HEK293 (cell line): Measurements from ENCODE around the gene TRAPPC11.

Source experiments
- CTCF ChIA-PET: fragments of 350-600 bp; formaldehyde crosslinking; extraction: SDS; loops from one replicate; lab custom pipeline; 2021; ENCODE audit warnings: antibody characterized with exemption; lab: Yijun Ruan, JAX
- POLR2A ChIA-PET: fragments of 300-600 bp; formaldehyde crosslinking; extraction: SDS; loops from one replicate; lab custom pipeline; 2020; ENCODE audit warnings: antibody characterized with exemption, inconsistent platforms; lab: Yijun Ruan, JAX
- H3K27ac ChIP-seq: fragments of 200-500 bp; sonication (Bioruptor generic); 2 replicates; pipeline ENCODE4 v1.5.1; 2014; ENCODE audit warnings: low read depth, low read length, control low read depth, inconsistent platforms; ENCODE audit errors: extremely low read depth
- H3K36me3 ChIP-seq, 2 experiments: fragments of 200-500 bp in 1 of 2; sonication (Bioruptor generic) in 1 of 2; 1 replicate in 1 of 2; 2 replicates in 1 of 2; pipeline ENCODE4 v1.5.1; 2014 to 2017; ENCODE audit warnings: inconsistent platforms in 2 of 2, low read length in 2 of 2; ENCODE audit not compliant: control insufficient read depth in 2 of 2, insufficient read depth in 1 of 2
- H3K4me1 ChIP-seq: fragments of 200-500 bp; sonication (Bioruptor generic); 2 replicates; pipeline ENCODE4 v1.5.1; 2014; ENCODE audit warnings: mild to moderate bottlenecking, low read length, inconsistent platforms; ENCODE audit not compliant: control insufficient read depth, insufficient read depth
- H3K4me3 ChIP-seq: 2 replicates; pipeline ENCODE4 v1.5.1; 2011; ENCODE audit warnings: low read depth, mild to moderate bottlenecking, control low read depth, low read length, moderate library complexity
- H3K9me3 ChIP-seq: fragments of 200-500 bp; sonication (Bioruptor generic); 2 replicates; pipeline ENCODE4 v1.5.1; 2014; ENCODE audit warnings: low read depth, low read length, inconsistent platforms; ENCODE audit not compliant: control insufficient read depth, insufficient read depth
- GLI2 ChIP-seq: fragments of 450-650 bp; formaldehyde crosslinking; IDR thresholded peaks from 2 replicates; pipeline ENCODE4; 2017; ENCODE audit warnings: missing biosample characterization, missing genetic modification characterization, low read depth, borderline replicate concordance
- GLI4 ChIP-seq: fragments of 450-650 bp; formaldehyde crosslinking; IDR thresholded peaks from 2 replicates; pipeline ENCODE4 v1.5.1; 2016; ENCODE audit warnings: missing biosample characterization, missing genetic modification characterization
- KLF1 ChIP-seq: fragments of 450-650 bp; formaldehyde crosslinking; IDR thresholded peaks from 2 replicates; pipeline ENCODE4 v1.5.1; 2016; ENCODE audit warnings: missing biosample characterization, missing genetic modification characterization
- SETDB1 ChIP-seq: IDR thresholded peaks from one replicate; pipeline ENCODE4 v1.6.1; 2017; ENCODE audit warnings: mild to moderate bottlenecking, low read length, moderate library complexity, mixed read lengths; ENCODE audit not compliant: insufficient read length
- ZFP37 ChIP-seq: fragments of 450-650 bp; formaldehyde crosslinking; IDR thresholded peaks from 2 replicates; pipeline ENCODE4 v1.5.1; 2016; ENCODE audit warnings: missing biosample characterization, missing genetic modification characterization
- ZNF146 ChIP-seq: fragments of 450-650 bp; formaldehyde crosslinking; IDR thresholded peaks from 2 replicates; pipeline ENCODE4 v1.5.1; 2016; ENCODE audit warnings: missing biosample characterization, missing genetic modification characterization
- ZNF169 ChIP-seq: fragments of 450-650 bp; formaldehyde crosslinking; IDR thresholded peaks from 2 replicates; pipeline ENCODE4 v1.5.1; 2016; ENCODE audit warnings: missing biosample characterization, missing genetic modification characterization
- ZNF221 ChIP-seq: fragments of 450-650 bp; formaldehyde crosslinking; IDR thresholded peaks from 2 replicates; pipeline ENCODE4 v1.5.1; 2017; ENCODE audit warnings: missing biosample characterization, missing genetic modification characterization, borderline replicate concordance
- ZNF350 ChIP-seq: fragments of 450-650 bp; formaldehyde crosslinking; IDR thresholded peaks from 2 replicates; pipeline ENCODE4 v1.5.0; 2017; ENCODE audit warnings: missing biosample characterization, mild to moderate bottlenecking, missing genetic modification characterization
- ZNF354C ChIP-seq: fragments of 450-650 bp; formaldehyde crosslinking; IDR thresholded peaks from 2 replicates; pipeline ENCODE4 v1.5.1; 2016; ENCODE audit warnings: missing biosample characterization, missing genetic modification characterization, low read depth, borderline replicate concordance
- ZNF423 ChIP-seq: fragments of 450-650 bp; formaldehyde crosslinking; IDR thresholded peaks from 2 replicates; pipeline ENCODE4 v1.5.1; 2016; ENCODE audit warnings: missing biosample characterization, missing genetic modification characterization
- ZNF548 ChIP-seq: fragments of 450-650 bp; formaldehyde crosslinking; IDR thresholded peaks from 2 replicates; pipeline ENCODE4 v1.5.1; 2016; ENCODE audit warnings: missing biosample characterization, missing genetic modification characterization
- ZNF549 ChIP-seq: fragments of 450-650 bp; IDR thresholded peaks from 2 replicates; pipeline ENCODE4 v1.5.1; 2018; ENCODE audit warnings: missing biosample characterization, missing genetic modification characterization, mild to moderate bottlenecking, inconsistent platforms, moderate library complexity
- ZNF664 ChIP-seq: fragments of 450-650 bp; formaldehyde crosslinking; IDR thresholded peaks from 2 replicates; pipeline ENCODE4 v1.5.1; 2016; ENCODE audit warnings: missing biosample characterization, missing genetic modification characterization
- ZNF76 ChIP-seq: fragments of 450-650 bp; formaldehyde crosslinking; IDR thresholded peaks from 2 replicates; pipeline ENCODE4; 2016; ENCODE audit warnings: low read depth, missing biosample characterization, missing genetic modification characterization, borderline replicate concordance
- TF ChIP-seq, protein P1 (sequence below): fragments of 450-650 bp; formaldehyde crosslinking; IDR thresholded peaks from 2 replicates; pipeline ENCODE4 v1.5.1; 2016; ENCODE audit warnings: missing biosample characterization, missing genetic modification characterization, borderline replicate concordance
- TF ChIP-seq, protein P2 (sequence below): fragments of 450-650 bp; formaldehyde crosslinking; IDR thresholded peaks from 2 replicates; pipeline ENCODE4 v1.5.1; 2016; ENCODE audit warnings: missing biosample characterization, missing genetic modification characterization
- TF ChIP-seq, protein P3 (sequence below): fragments of 450-650 bp; formaldehyde crosslinking; IDR thresholded peaks from 2 replicates; pipeline ENCODE4 v1.5.1; 2016; ENCODE audit warnings: missing biosample characterization, missing genetic modification characterization, low read depth
- TF ChIP-seq, protein P4 (sequence below): fragments of 450-650 bp; formaldehyde crosslinking; conservative IDR thresholded peaks from 2 replicates; pipeline ENCODE4 v1.5.1; 2016; ENCODE audit warnings: low read depth, missing biosample characterization, missing genetic modification characterization

The TRAPPC11 gene

DNA sequence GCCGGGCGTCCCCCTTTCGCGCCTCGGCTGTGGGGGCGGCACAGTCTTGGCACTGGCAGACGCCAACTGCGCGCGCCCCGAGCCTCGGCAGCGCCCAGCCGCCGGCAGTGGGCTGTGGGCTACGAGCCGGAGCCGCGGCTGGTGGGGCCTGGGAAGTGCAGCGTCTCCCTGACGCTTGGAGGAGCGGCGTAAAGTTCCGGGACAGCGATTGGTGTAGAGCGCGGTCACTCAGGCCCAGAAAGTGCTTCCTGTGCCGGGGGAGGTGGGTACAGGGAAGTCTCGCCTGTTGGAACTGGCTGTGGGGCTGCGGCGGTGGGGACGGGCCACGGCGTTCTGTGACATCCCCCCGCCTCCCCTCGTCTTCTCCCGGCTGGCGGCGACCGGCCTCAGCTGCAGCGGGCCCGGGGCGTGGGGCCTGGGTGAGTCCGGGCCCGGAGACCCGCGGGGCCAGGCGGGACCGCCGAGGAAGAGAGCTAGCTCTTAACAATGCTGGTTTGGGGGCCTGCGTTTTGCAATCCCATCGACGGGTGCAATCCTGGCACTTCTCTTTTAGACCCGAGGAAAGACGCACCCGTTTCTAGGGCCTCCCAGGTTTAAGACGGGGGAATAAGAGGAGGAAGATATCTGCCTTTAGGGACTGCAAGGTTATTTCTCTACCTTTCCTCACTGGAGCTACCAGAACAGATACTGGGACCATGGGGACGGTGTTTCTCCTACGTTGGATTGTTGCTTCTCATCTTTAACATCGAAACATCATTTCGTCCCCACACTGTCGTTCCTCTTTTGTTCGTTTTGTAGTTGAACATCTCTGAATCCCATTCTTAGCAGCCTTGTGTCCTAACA lies at the start of gene TRAPPC11, which contains the start of gene RWDD4 (continued):
- TF ChIP-seq, protein P1, sequence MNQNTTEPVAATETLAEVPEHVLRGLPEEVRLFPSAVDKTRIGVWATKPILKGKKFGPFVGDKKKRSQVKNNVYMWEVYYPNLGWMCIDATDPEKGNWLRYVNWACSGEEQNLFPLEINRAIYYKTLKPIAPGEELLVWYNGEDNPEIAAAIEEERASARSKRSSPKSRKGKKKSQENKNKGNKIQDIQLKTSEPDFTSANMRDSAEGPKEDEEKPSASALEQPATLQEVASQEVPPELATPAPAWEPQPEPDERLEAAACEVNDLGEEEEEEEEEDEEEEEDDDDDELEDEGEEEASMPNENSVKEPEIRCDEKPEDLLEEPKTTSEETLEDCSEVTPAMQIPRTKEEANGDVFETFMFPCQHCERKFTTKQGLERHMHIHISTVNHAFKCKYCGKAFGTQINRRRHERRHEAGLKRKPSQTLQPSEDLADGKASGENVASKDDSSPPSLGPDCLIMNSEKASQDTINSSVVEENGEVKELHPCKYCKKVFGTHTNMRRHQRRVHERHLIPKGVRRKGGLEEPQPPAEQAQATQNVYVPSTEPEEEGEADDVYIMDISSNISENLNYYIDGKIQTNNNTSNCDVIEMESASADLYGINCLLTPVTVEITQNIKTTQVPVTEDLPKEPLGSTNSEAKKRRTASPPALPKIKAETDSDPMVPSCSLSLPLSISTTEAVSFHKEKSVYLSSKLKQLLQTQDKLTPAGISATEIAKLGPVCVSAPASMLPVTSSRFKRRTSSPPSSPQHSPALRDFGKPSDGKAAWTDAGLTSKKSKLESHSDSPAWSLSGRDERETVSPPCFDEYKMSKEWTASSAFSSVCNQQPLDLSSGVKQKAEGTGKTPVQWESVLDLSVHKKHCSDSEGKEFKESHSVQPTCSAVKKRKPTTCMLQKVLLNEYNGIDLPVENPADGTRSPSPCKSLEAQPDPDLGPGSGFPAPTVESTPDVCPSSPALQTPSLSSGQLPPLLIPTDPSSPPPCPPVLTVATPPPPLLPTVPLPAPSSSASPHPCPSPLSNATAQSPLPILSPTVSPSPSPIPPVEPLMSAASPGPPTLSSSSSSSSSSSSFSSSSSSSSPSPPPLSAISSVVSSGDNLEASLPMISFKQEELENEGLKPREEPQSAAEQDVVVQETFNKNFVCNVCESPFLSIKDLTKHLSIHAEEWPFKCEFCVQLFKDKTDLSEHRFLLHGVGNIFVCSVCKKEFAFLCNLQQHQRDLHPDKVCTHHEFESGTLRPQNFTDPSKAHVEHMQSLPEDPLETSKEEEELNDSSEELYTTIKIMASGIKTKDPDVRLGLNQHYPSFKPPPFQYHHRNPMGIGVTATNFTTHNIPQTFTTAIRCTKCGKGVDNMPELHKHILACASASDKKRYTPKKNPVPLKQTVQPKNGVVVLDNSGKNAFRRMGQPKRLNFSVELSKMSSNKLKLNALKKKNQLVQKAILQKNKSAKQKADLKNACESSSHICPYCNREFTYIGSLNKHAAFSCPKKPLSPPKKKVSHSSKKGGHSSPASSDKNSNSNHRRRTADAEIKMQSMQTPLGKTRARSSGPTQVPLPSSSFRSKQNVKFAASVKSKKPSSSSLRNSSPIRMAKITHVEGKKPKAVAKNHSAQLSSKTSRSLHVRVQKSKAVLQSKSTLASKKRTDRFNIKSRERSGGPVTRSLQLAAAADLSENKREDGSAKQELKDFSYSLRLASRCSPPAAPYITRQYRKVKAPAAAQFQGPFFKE (tag by site-specific recombination): no peak

DNA sequence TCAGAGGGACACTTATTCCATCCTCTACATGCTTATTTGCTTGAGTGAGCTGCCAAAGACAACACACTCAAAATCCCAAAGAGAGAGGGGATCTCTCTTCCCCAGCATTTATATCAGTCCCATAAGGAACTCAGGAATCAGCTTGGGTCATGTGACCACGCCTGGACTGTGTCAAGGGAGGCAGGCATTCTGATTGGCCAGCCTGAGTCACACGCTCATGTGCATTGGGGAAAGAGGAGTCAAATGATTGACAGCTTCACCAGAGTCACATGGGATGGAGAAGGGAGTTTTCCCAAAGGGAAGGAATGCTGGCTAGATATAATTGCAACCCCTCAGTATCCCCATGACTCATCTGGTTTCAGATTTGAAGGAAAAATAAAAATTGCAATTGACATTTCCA lies 49.1 kb upstream of the TRAPPC11 start:
- Histone ChIP-seq H3K9me3 (no peaks in the 10 kb centered on the region), H3K36me3 (no peaks in the 10 kb centered on the region), H3K4me3 (no peak overlapping the region), H3K4me1 (no peaks in the 10 kb centered on the region), H3K27ac (no peak overlapping the region)
- TF ChIP-seq ZNF664 (tag by site-specific recombination) (no peak), ZNF354C (tag by site-specific recombination) (no peak), ZFP37 (tag by site-specific recombination) (no peak), ZNF549 (no peak), ZNF548 (tag by site-specific recombination) (no peak), GLI4 (tag by site-specific recombination) (no peak), ZNF423 (tag by site-specific recombination) (no peak), ZNF146 (tag by site-specific recombination) (no peak), ZNF169 (tag by site-specific recombination) (no peak), ZNF221 (no peak), ZNF350 (tag by site-specific recombination) (no peak), GLI2 (tag by site-specific recombination) (no peak)
- TF ChIP-seq, protein P2, sequence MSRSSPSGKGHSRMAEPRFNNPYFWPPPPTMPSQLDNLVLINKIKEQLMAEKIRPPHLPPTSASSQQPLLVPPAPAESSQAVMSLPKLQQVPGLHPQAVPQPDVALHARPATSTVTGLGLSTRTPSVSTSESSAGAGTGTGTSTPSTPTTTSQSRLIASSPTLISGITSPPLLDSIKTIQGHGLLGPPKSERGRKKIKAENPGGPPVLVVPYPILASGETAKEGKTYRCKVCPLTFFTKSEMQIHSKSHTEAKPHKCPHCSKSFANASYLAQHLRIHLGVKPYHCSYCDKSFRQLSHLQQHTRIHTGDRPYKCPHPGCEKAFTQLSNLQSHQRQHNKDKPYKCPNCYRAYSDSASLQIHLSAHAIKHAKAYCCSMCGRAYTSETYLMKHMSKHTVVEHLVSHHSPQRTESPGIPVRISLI (tag by site-specific recombination): no peak
- TF ChIP-seq, protein P3, sequence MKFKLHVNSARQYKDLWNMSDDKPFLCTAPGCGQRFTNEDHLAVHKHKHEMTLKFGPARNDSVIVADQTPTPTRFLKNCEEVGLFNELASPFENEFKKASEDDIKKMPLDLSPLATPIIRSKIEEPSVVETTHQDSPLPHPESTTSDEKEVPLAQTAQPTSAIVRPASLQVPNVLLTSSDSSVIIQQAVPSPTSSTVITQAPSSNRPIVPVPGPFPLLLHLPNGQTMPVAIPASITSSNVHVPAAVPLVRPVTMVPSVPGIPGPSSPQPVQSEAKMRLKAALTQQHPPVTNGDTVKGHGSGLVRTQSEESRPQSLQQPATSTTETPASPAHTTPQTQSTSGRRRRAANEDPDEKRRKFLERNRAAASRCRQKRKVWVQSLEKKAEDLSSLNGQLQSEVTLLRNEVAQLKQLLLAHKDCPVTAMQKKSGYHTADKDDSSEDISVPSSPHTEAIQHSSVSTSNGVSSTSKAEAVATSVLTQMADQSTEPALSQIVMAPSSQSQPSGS: no peak
- CTCF ChIA-PET: no interaction called here
- POLR2A ChIA-PET: no interaction called here

DNA sequence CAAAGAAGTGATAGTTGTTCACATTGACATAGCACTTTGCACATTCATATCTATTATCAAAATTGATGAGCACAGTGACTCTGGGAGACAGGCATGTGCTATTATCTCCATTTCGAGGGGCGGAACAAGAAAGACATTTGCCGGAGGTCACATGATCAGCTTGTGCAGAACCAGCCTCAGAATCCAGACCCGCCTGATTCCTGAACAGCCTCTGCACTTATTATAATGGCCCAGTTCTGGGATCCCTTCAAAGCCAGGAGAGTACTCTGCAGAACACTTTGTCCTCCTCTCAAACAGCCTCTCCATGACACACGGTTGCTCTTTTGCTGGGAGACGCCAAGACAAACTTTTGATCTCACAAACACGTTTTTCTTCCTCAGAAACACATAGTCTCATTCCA lies 48.5 kb upstream of the TRAPPC11 start:
- H3K4me1 ChIP-seq: no peaks in the 10 kb centered on the region
- no peak overlapping the region for H3K4me3 ChIP-seq
- POLR2A ChIA-PET: no interaction called here
- H3K9me3 ChIP-seq: no peaks in the 10 kb centered on the region
- no peaks in the 10 kb centered on the region for H3K36me3 ChIP-seq
- no peak overlapping the region for H3K27ac ChIP-seq
- CTCF ChIA-PET: no interaction called here
- TF ChIP-seq SETDB1 (no peak), ZNF76 (tag by site-specific recombination) (no peak), KLF1 (no peak)
- TF ChIP-seq, protein P4, sequence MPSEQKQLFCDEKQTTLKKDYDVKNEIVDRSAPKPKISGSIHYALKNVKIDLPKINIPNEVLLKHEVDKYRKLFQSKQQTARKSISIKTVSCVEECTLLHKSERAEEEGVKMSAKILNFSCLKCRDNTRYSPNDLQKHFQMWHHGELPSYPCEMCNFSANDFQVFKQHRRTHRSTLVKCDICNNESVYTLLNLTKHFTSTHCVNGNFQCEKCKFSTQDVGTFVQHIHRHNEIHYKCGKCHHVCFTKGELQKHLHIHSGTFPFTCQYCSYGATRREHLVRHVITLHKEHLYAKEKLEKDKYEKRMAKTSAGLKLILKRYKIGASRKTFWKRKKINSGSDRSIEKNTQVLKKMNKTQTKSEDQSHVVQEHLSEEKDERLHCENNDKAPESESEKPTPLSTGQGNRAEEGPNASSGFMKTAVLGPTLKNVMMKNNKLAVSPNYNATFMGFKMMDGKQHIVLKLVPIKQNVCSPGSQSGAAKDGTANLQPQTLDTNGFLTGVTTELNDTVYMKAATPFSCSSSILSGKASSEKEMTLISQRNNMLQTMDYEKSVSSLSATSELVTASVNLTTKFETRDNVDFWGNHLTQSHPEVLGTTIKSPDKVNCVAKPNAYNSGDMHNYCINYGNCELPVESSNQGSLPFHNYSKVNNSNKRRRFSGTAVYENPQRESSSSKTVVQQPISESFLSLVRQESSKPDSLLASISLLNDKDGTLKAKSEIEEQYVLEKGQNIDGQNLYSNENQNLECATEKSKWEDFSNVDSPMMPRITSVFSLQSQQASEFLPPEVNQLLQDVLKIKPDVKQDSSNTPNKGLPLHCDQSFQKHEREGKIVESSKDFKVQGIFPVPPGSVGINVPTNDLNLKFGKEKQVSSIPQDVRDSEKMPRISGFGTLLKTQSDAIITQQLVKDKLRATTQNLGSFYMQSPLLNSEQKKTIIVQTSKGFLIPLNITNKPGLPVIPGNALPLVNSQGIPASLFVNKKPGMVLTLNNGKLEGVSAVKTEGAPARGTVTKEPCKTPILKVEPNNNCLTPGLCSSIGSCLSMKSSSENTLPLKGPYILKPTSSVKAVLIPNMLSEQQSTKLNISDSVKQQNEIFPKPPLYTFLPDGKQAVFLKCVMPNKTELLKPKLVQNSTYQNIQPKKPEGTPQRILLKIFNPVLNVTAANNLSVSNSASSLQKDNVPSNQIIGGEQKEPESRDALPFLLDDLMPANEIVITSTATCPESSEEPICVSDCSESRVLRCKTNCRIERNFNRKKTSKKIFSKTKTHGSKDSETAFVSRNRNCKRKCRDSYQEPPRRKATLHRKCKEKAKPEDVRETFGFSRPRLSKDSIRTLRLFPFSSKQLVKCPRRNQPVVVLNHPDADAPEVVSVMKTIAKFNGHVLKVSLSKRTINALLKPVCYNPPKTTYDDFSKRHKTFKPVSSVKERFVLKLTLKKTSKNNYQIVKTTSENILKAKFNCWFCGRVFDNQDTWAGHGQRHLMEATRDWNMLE (tag by site-specific recombination): no peak
